Smooth muscle cell (in vitro differentiated cells): ENCODE data around the gene PRRT1. TPM values are rescaled to one million over a fixed set of nuclear protein-coding genes. Genes with fewer than 3 reads are reported as not detected.

Source experiments
- DNase-seq: peaks from one replicate; lab custom pipeline; 2025; ENCODE audit not compliant: unreplicated experiment; lab: John Stamatoyannopoulos, UW
- H2AFZ ChIP-seq: fragments of 200-600 bp; sonication (generic); 2 replicates; pipeline ENCODE4 v1.6.0; 2016; ENCODE audit warnings: antibody characterized with exemption, low read depth, mild to moderate bottlenecking
- H3F3A ChIP-seq: fragments of 200-600 bp; sonication (generic); 2 replicates; pipeline ENCODE4 v1.6.0; 2017; ENCODE audit warnings: antibody characterized with exemption, low read depth
- H3K27ac ChIP-seq: fragments of 200-600 bp; sonication (generic); 2 replicates; pipeline ENCODE4 v1.5.1; 2016; ENCODE audit warnings: low read depth, mild to moderate bottlenecking
- H3K27me3 ChIP-seq: fragments of 200-600 bp; sonication (generic); 2 replicates; pipeline ENCODE4 v1.6.1; 2016; ENCODE audit warnings: low read depth, mild to moderate bottlenecking
- H3K36me3 ChIP-seq: fragments of 200-600 bp; sonication (generic); 2 replicates; pipeline ENCODE4 v1.5.1; 2016; ENCODE audit warnings: low read depth
- H3K4me1 ChIP-seq: fragments of 200-600 bp; sonication (generic); 2 replicates; pipeline ENCODE4 v1.5.1; 2016; ENCODE audit warnings: low read depth
- H3K4me2 ChIP-seq: fragments of 200-600 bp; sonication (generic); 2 replicates; pipeline ENCODE4 v1.6.0; 2016; ENCODE audit warnings: mild to moderate bottlenecking
- H3K4me3 ChIP-seq: fragments of 200-600 bp; sonication (generic); 2 replicates; pipeline ENCODE4 v1.5.1; 2016; ENCODE audit warnings: mild to moderate bottlenecking
- H3K79me2 ChIP-seq: fragments of 200-600 bp; sonication (generic); 2 replicates; pipeline ENCODE4 v1.6.0; 2016; ENCODE audit warnings: low read depth, mild to moderate bottlenecking
- H3K9ac ChIP-seq: fragments of 200-600 bp; sonication (generic); 2 replicates; pipeline ENCODE4 v1.6.0; 2016; ENCODE audit warnings: low read depth
- H3K9me3 ChIP-seq: fragments of 200-600 bp; sonication (generic); replicated peaks from 2 replicates; pipeline ENCODE4 v1.5.1; 2016; ENCODE audit warnings: low read depth
- H4K20me1 ChIP-seq: fragments of 200-600 bp; sonication (generic); 2 replicates; pipeline ENCODE4 v1.6.0; 2016; ENCODE audit warnings: low read depth
- CTCF ChIP-seq: fragments of 200-600 bp; sonication (generic); IDR thresholded peaks from 2 replicates; pipeline ENCODE4 v1.5.1; 2017; ENCODE audit warnings: borderline replicate concordance, mild to moderate bottlenecking, antibody characterized with exemption; ENCODE audit not compliant: insufficient read depth, poor library complexity, severe bottlenecking
- WGBS: methylation state at CpG from one replicate; pipeline ENCODE4 v1.1.7; 2016; ENCODE audit warnings: low lambda C conversion rate; 5-methylcytosine and 5-hydroxymethylcytosine counted together
- polyA plus RNA-seq: library from polyadenylated mRNA; unstranded; fragments of >200 nt; fragmentation: Nextera tagmentation; extraction: Ambion mirVana; gene quantifications from 2 replicates; pipeline ENCODE4 v1.2.1, GENCODE V29; 2016
- total RNA-seq: library from RNA; depleted of rRNA; stranded (reverse); fragments of >200 nt; gene quantifications from 2 replicates; pipeline ENCODE4 v1.2.3, GENCODE V29; 2014

PRRT1 gene
- total and polyA plus RNA-seq, 2 experiments from 2014 or later, result 3.3 TPM; not detected in 1

GRCh38 chr6:32114796-32115195 lies 36.9 kb downstream of the PRRT1 start:
- H3F3A ChIP-seq, result peaks cover 7% of the 10 kb centered on the region
- H3K79me2 ChIP-seq, result no peaks in the 10 kb centered on the region
- H3K36me3 ChIP-seq, result no peaks in the 10 kb centered on the region
- no peak overlapping the region for H3K4me2 ChIP-seq
- no peak for TF ChIP-seq CTCF
- no peak for DNase-seq
- H4K20me1 ChIP-seq, result no peaks in the 10 kb centered on the region
- H3K4me1 ChIP-seq, result no peaks in the 10 kb centered on the region
- peaks cover 3% of the 10 kb centered on the region for H3K27me3 ChIP-seq
- peak overlapping the region; percentile 76 for H3K27ac ChIP-seq
- no peaks in the 10 kb centered on the region for H3K9me3 ChIP-seq
- 68% methylated on average over 6 of the region's 8 CpGs for WGBS
- no peak overlapping the region for H2AFZ ChIP-seq
- no peak overlapping the region for H3K4me3 ChIP-seq
- peak overlapping the region; percentile 59 for H3K9ac ChIP-seq

GRCh38 chr6:32113386-32114352 lies 38.1 kb downstream of the PRRT1 start:
- H3K9me3 ChIP-seq, result no peaks in the 10 kb centered on the region
- peaks cover 7% of the 10 kb centered on the region for H3K27me3 ChIP-seq
- no peak overlapping the region for H3K4me3 ChIP-seq
- no peaks in the 10 kb centered on the region for H3K36me3 ChIP-seq
- H3F3A ChIP-seq, result peaks cover 7% of the 10 kb centered on the region
- no peak for DNase-seq
- H3K27ac ChIP-seq, result peak overlapping the region; percentile 76
- H3K79me2 ChIP-seq, result no peaks in the 10 kb centered on the region
- H3K4me1 ChIP-seq, result no peaks in the 10 kb centered on the region
- no peak overlapping the region for H3K4me2 ChIP-seq
- H2AFZ ChIP-seq, result no peak overlapping the region
- 87% methylated on average over 9 of the region's 9 CpGs for WGBS
- H4K20me1 ChIP-seq, result no peaks in the 10 kb centered on the region
- TF ChIP-seq CTCF, result no peak
- peak overlapping the region; percentile 59 for H3K9ac ChIP-seq

GRCh38 chr6:32112431-32112980 lies 39.2 kb downstream of the PRRT1 start:
- no peak overlapping the region for H3K4me3 ChIP-seq
- H3K36me3 ChIP-seq, result no peaks in the 10 kb centered on the region
- H3K27ac ChIP-seq, result no peak overlapping the region
- DNase-seq, result no peak
- H3K4me2 ChIP-seq, result no peak overlapping the region
- H2AFZ ChIP-seq, result no peak overlapping the region
- no peaks in the 10 kb centered on the region for H3K79me2 ChIP-seq
- H3F3A ChIP-seq, result peaks cover 7% of the 10 kb centered on the region
- H3K4me1 ChIP-seq, result peaks cover 5% of the 10 kb centered on the region
- WGBS, result 86% methylated on average over 9 of the region's 9 CpGs
- TF ChIP-seq CTCF, result no peak
- no peaks in the 10 kb centered on the region for H4K20me1 ChIP-seq
- H3K27me3 ChIP-seq, result peaks cover 10% of the 10 kb centered on the region
- no peak overlapping the region for H3K9ac ChIP-seq
- no peaks in the 10 kb centered on the region for H3K9me3 ChIP-seq
